Measurements from ENCODE around the gene ZSCAN10. TPM values are rescaled to one million over a fixed set of nuclear protein-coding genes. Genes with fewer than 3 reads are reported as not detected.

ZSCAN10 gene
- total and polyA plus RNA-seq, 2 of the 13 experiments (the other 11 are each of a cell fraction or from before 2014, with no cell fraction given) = not detected

GRCh38 chr16:3112058-3112880 lies 13.2 kb upstream of the ZSCAN10 start, which contains the start of gene ZNF205 (continued):
- TF ChIP-seq PITX1 (CRISPR knock-in tag; IDR thresholded peaks at IDR 0.05) (peak; percentile 79; the same call in 1 of the 2 replicates), PATZ1 (CRISPR knock-in tag; IDR thresholded peaks at IDR 0.05) (peak; percentile 96), ZNF331 (CRISPR knock-in tag; IDR thresholded peaks at IDR 0.05) (peak; percentile 79), ZNF207 (IDR thresholded peaks at IDR 0.05; ENCODE audit: borderline replicate concordance) (no peak), EZH2 (conservative IDR thresholded peaks at IDR 0.05; ENCODE audit: low read depth, low read length) (no peak), NRL (CRISPR knock-in tag; IDR thresholded peaks at IDR 0.05; ENCODE audit: borderline replicate concordance) (no peak), BORCS8-MEF2B (CRISPR knock-in tag; IDR thresholded peaks at IDR 0.05) (0 out of 2 replicates have a peak, but pooled peaks have one; percentile 34), ATM (IDR thresholded peaks at IDR 0.05; ENCODE audit: borderline replicate concordance) (no peak), HDAC1 (CRISPR knock-in tag; IDR thresholded peaks at IDR 0.05) (peak; percentile 91), ZNF33B (CRISPR knock-in tag; IDR thresholded peaks at IDR 0.05) (no peak), TRIM24 (CRISPR knock-in tag; IDR thresholded peaks at IDR 0.05) (no peak), SP4 (CRISPR knock-in tag; IDR thresholded peaks at IDR 0.05) (peak; percentile 66; the same call in 1 of the 2 replicates), SCMH1 (CRISPR knock-in tag; IDR thresholded peaks at IDR 0.05; ENCODE audit: borderline replicate concordance) (no peak), KDM5B (CRISPR knock-in tag; IDR thresholded peaks at IDR 0.05; ENCODE audit: borderline replicate concordance) (peak; percentile 84; the same call in 1 of the 2 replicates), ZNF251 (CRISPR knock-in tag; IDR thresholded peaks at IDR 0.05) (no peak), GABPB1 (CRISPR knock-in tag; IDR thresholded peaks at IDR 0.05) (peak; percentile 100), WIZ (CRISPR knock-in tag; IDR thresholded peaks at IDR 0.05) (no peak), ARID5B (CRISPR knock-in tag; IDR thresholded peaks at IDR 0.05) (peak; percentile 32; the same call in 1 of the 2 replicates), MAF1 (CRISPR knock-in tag; IDR thresholded peaks at IDR 0.05; ENCODE audit: borderline replicate concordance) (no peak), RBAK (CRISPR knock-in tag; IDR thresholded peaks at IDR 0.05) (no peak), KAT2B (IDR thresholded peaks at IDR 0.05; ENCODE audit: borderline replicate concordance, low read depth, low read length) (no peak), ZNF7 (CRISPR knock-in tag; IDR thresholded peaks at IDR 0.05) (no peak), FOSL2 (CRISPR knock-in tag; IDR thresholded peaks at IDR 0.05) (peak; percentile 38; the same call in 1 of the 2 replicates)
